WTC11 (cell line): ENCODE measurements around the gene HOXA1. TPM values are rescaled to one million over a fixed set of nuclear protein-coding genes. Genes with fewer than 3 reads are reported as not detected.
A peak's percentile ranks its signal among the peaks of the same experiment; 100 is the strongest.

Source experiments
- GRHL2 ChIP-seq: fragments of 250-450 bp; sonication (Bioruptor Pico); IDR thresholded peaks from 2 replicates; pipeline ENCODE4 v1.8.0; 2022; ENCODE audit warnings: mild to moderate bottlenecking, moderate library complexity; ENCODE audit not compliant: insufficient replicate concordance, severe bottlenecking
- KAT7 ChIP-seq: sonication (generic); formaldehyde crosslinking; IDR thresholded peaks from 2 replicates; pipeline ENCODE4 v1.8.1; 2023; ENCODE audit warnings: missing genetic modification reagents, mild to moderate bottlenecking, borderline replicate concordance
- NR3C1 ChIP-seq: sonication (generic); formaldehyde crosslinking; conservative IDR thresholded peaks from 2 replicates; pipeline ENCODE4 v1.8.1; 2023; ENCODE audit warnings: low read depth, mild to moderate bottlenecking, missing genetic modification reagents
- ZNF317 ChIP-seq: sonication (generic); formaldehyde crosslinking; IDR thresholded peaks from 2 replicates; pipeline ENCODE4 v1.8.1; 2023; ENCODE audit warnings: low read depth, mild to moderate bottlenecking, moderate library complexity, missing genetic modification reagents, borderline replicate concordance
- total RNA-seq: library from RNA; stranded (reverse); gene quantifications from 3 replicates; pipeline ENCODE4 v1.2.3, GENCODE V29; 2021
- TF ChIP-seq, protein P1 (sequence below): sonication (generic); formaldehyde crosslinking; IDR thresholded peaks from 2 replicates; pipeline ENCODE4 v1.8.1; 2023; ENCODE audit warnings: mild to moderate bottlenecking, missing genetic modification reagents
- TF ChIP-seq, protein P2 (sequence below): sonication (generic); formaldehyde crosslinking; IDR thresholded peaks from 2 replicates; pipeline ENCODE4 v1.8.1; 2023; ENCODE audit warnings: mild to moderate bottlenecking, moderate library complexity, missing genetic modification reagents
- TF ChIP-seq, protein P3 (sequence below): sonication (generic); formaldehyde crosslinking; IDR thresholded peaks from 2 replicates; pipeline ENCODE4 v1.8.0; 2023; ENCODE audit warnings: mild to moderate bottlenecking, missing genetic modification reagents
- TF ChIP-seq, protein P4 (sequence below): fragments of 250-450 bp; sonication (Bioruptor Pico); IDR thresholded peaks from 2 replicates; pipeline ENCODE4 v1.9.0; 2021; ENCODE audit warnings: moderate library complexity, mild to moderate bottlenecking, inconsistent platforms, borderline replicate concordance
- TF ChIP-seq, protein P5 (sequence below): fragments of 250-450 bp; sonication (Bioruptor Pico); IDR thresholded peaks from 2 replicates; pipeline ENCODE4 v1.9.0; 2021; ENCODE audit warnings: mild to moderate bottlenecking
- TF ChIP-seq, protein P6 (sequence below): sonication (generic); formaldehyde crosslinking; IDR thresholded peaks from 2 replicates; pipeline ENCODE4 v1.8.0; 2023; ENCODE audit warnings: missing genetic modification reagents, mild to moderate bottlenecking, borderline replicate concordance

Gene HOXA1
- total RNA-seq, 1 experiment from 2014 or later = not detected

DNA sequence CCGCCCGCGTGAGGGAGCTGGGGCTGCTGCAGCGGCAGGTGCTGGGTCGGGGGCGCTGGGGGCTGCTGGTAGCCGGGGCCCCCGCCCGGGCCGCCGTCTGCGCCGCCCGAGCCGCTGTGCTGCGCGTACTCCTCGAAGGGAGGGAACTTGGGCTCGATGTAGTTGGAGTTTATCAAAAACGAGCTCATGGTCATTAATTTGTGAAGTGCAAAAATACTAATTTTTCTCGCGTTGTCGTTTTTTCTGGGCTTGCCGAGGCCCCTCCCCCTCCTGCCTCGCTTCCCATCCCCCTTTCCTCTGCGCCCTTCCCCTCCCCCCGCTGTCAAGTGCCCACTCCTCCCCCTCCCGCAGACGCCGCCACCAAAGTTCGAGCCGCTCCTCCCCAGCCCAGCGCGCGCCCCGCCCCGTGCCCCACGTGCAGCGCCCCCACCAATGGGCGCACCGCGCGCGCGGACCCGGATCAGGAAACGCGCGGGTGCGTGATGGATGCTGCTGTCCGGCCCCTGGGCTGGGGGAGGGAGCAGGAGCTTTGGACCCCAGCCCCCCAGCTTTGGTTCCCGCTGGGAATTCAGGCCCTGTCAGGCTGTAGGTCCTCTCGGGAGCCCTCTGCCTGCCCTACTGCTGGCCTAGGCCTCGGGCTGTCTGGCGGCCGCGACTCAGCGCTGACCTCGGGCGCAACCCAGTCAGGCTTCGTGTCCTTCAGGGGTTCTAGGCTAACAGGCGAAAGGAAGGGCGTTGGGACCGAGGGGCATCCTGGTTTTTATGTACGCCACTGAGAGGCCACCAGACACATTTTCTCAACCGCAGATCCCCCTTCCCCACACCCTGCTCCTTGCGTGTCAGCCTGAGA, 35.0 kb upstream of the HOXA1 start, which contains the start of gene HOXA4 (continued):
- TF ChIP-seq, protein P1, sequence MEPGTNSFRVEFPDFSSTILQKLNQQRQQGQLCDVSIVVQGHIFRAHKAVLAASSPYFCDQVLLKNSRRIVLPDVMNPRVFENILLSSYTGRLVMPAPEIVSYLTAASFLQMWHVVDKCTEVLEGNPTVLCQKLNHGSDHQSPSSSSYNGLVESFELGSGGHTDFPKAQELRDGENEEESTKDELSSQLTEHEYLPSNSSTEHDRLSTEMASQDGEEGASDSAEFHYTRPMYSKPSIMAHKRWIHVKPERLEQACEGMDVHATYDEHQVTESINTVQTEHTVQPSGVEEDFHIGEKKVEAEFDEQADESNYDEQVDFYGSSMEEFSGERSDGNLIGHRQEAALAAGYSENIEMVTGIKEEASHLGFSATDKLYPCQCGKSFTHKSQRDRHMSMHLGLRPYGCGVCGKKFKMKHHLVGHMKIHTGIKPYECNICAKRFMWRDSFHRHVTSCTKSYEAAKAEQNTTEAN (CRISPR knock-in tag) = no peak
- TF ChIP-seq, protein P2, sequence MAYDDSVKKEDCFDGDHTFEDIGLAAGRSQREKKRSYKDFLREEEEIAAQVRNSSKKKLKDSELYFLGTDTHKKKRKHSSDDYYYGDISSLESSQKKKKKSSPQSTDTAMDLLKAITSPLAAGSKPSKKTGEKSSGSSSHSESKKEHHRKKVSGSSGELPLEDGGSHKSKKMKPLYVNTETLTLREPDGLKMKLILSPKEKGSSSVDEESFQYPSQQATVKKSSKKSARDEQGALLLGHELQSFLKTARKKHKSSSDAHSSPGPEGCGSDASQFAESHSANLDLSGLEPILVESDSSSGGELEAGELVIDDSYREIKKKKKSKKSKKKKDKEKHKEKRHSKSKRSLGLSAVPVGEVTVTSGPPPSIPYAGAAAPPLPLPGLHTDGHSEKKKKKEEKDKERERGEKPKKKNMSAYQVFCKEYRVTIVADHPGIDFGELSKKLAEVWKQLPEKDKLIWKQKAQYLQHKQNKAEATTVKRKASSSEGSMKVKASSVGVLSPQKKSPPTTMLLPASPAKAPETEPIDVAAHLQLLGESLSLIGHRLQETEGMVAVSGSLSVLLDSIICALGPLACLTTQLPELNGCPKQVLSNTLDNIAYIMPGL (CRISPR knock-in tag) = no peak
- TF ChIP-seq GRHL2 (CRISPR knock-in tag) (no peak), NR3C1 (CRISPR knock-in tag) (no peak), KAT7 (CRISPR knock-in tag) (no peak), ZNF317 (CRISPR knock-in tag) (no peak)
- TF ChIP-seq, protein P3, sequence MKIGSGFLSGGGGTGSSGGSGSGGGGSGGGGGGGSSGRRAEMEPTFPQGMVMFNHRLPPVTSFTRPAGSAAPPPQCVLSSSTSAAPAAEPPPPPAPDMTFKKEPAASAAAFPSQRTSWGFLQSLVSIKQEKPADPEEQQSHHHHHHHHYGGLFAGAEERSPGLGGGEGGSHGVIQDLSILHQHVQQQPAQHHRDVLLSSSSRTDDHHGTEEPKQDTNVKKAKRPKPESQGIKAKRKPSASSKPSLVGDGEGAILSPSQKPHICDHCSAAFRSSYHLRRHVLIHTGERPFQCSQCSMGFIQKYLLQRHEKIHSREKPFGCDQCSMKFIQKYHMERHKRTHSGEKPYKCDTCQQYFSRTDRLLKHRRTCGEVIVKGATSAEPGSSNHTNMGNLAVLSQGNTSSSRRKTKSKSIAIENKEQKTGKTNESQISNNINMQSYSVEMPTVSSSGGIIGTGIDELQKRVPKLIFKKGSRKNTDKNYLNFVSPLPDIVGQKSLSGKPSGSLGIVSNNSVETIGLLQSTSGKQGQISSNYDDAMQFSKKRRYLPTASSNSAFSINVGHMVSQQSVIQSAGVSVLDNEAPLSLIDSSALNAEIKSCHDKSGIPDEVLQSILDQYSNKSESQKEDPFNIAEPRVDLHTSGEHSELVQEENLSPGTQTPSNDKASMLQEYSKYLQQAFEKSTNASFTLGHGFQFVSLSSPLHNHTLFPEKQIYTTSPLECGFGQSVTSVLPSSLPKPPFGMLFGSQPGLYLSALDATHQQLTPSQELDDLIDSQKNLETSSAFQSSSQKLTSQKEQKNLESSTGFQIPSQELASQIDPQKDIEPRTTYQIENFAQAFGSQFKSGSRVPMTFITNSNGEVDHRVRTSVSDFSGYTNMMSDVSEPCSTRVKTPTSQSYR (CRISPR knock-in tag) = peak; percentile 72; the same call in 1 of the 2 replicates
- TF ChIP-seq, protein P4, sequence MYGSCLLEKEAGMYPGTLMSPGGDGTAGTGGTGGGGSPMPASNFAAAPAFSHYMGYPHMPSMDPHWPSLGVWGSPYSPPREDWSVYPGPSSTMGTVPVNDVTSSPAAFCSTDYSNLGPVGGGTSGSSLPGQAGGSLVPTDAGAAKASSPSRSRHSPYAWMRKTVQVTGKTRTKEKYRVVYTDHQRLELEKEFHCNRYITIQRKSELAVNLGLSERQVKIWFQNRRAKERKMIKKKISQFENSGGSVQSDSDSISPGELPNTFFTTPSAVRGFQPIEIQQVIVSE (CRISPR knock-in tag) = no peak
- TF ChIP-seq, protein P5, sequence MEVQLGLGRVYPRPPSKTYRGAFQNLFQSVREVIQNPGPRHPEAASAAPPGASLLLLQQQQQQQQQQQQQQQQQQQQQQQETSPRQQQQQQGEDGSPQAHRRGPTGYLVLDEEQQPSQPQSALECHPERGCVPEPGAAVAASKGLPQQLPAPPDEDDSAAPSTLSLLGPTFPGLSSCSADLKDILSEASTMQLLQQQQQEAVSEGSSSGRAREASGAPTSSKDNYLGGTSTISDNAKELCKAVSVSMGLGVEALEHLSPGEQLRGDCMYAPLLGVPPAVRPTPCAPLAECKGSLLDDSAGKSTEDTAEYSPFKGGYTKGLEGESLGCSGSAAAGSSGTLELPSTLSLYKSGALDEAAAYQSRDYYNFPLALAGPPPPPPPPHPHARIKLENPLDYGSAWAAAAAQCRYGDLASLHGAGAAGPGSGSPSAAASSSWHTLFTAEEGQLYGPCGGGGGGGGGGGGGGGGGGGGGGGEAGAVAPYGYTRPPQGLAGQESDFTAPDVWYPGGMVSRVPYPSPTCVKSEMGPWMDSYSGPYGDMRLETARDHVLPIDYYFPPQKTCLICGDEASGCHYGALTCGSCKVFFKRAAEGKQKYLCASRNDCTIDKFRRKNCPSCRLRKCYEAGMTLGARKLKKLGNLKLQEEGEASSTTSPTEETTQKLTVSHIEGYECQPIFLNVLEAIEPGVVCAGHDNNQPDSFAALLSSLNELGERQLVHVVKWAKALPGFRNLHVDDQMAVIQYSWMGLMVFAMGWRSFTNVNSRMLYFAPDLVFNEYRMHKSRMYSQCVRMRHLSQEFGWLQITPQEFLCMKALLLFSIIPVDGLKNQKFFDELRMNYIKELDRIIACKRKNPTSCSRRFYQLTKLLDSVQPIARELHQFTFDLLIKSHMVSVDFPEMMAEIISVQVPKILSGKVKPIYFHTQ (CRISPR knock-in tag) = no peak
- TF ChIP-seq, protein P6, sequence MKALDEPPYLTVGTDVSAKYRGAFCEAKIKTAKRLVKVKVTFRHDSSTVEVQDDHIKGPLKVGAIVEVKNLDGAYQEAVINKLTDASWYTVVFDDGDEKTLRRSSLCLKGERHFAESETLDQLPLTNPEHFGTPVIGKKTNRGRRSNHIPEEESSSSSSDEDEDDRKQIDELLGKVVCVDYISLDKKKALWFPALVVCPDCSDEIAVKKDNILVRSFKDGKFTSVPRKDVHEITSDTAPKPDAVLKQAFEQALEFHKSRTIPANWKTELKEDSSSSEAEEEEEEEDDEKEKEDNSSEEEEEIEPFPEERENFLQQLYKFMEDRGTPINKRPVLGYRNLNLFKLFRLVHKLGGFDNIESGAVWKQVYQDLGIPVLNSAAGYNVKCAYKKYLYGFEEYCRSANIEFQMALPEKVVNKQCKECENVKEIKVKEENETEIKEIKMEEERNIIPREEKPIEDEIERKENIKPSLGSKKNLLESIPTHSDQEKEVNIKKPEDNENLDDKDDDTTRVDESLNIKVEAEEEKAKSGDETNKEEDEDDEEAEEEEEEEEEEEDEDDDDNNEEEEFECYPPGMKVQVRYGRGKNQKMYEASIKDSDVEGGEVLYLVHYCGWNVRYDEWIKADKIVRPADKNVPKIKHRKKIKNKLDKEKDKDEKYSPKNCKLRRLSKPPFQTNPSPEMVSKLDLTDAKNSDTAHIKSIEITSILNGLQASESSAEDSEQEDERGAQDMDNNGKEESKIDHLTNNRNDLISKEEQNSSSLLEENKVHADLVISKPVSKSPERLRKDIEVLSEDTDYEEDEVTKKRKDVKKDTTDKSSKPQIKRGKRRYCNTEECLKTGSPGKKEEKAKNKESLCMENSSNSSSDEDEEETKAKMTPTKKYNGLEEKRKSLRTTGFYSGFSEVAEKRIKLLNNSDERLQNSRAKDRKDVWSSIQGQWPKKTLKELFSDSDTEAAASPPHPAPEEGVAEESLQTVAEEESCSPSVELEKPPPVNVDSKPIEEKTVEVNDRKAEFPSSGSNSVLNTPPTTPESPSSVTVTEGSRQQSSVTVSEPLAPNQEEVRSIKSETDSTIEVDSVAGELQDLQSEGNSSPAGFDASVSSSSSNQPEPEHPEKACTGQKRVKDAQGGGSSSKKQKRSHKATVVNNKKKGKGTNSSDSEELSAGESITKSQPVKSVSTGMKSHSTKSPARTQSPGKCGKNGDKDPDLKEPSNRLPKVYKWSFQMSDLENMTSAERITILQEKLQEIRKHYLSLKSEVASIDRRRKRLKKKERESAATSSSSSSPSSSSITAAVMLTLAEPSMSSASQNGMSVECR (CRISPR knock-in tag) = peak; percentile 50; the same call in 1 of the 2 replicates
